UCSD-AML1 (cell line): ENCODE data around the gene SLC13A3.
"Not testable (repeated sequence)": the region's sequence is repeated elsewhere in the genome, so short reads cannot be mapped to it uniquely, and the experiment has no call there.

Experiments
- DNase-seq: peaks from one replicate; lab custom pipeline; 2025; ENCODE audit not compliant: unreplicated experiment; lab: John Stamatoyannopoulos, UW

Gene SLC13A3

GRCh38 chr20:46682063-46682821 is 31.0 kb upstream of the SLC13A3 start:
- no peak for DNase-seq

DNA sequence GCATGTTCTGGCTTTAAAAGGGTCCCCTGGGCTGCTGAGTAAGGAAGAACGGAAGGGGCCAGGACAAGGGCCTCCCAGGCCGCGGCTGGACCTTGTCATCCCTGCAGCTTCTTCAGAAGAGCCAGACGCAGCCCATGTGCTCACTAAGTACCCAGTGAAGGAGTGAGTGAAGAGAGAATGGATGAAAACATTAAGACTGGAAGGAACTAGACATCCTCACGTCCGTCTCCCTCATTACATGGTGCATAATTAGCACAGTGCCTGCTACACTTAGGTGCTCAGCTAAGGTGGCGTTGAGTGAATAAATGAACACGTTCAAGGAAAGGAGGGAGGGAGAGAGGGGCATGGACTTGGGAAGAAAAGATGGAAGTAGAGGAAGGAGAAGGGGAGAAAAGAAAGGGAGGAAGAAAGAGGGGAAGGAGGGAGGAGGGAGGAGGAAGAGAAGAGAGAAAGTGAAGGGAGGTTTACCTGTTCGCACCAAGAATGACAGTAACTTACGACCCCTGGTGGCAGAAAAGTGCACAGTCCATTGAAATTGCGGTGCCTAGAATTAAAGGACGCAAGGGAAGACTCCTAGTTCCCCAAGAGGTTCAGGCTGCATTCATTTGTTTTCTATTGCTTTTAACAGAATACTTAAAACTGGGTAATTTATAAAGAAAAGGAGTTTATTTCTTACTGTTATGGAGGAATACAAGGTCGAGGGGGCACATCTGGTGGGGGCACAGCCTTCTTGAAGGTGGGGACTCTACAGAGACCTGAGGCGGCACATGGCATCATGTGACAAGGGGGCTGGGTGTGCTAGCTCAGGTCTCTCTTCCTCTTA is 30.0 kb upstream of the SLC13A3 start:
- DNase-seq: peak; percentile 43

- DNase-seq: no peak
Measured at GRCh38 chr20:46680684-46681031, 29.4 kb upstream of the SLC13A3 start.

- no peak for DNase-seq
Measured at GRCh38 chr20:46678516-46678915, 27.3 kb upstream of the SLC13A3 start.

DNA sequence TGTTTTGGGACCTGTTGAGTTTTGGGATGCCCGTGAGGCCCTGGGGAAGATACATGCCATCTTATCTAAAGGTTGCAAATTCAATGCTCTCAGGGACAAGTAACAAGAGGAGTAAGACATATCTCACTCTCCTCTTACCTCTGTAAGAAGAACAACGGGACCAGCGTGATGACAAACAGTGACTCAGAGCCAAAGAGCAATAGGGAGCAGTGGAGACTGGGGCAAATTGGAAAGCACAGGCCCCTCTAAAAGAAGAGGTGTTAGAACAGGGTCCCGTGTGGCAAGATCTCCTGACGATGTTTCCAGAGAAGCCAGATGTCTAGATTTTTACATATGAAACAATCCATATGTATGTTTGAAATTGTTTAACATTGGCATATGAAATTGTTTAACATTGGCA is 26.3 kb upstream of the SLC13A3 start:
- DNase-seq: no peak

- not testable (repeated sequence) for DNase-seq
Measured at GRCh38 chr20:46676649-46677316, 25.5 kb upstream of the SLC13A3 start.

DNA sequence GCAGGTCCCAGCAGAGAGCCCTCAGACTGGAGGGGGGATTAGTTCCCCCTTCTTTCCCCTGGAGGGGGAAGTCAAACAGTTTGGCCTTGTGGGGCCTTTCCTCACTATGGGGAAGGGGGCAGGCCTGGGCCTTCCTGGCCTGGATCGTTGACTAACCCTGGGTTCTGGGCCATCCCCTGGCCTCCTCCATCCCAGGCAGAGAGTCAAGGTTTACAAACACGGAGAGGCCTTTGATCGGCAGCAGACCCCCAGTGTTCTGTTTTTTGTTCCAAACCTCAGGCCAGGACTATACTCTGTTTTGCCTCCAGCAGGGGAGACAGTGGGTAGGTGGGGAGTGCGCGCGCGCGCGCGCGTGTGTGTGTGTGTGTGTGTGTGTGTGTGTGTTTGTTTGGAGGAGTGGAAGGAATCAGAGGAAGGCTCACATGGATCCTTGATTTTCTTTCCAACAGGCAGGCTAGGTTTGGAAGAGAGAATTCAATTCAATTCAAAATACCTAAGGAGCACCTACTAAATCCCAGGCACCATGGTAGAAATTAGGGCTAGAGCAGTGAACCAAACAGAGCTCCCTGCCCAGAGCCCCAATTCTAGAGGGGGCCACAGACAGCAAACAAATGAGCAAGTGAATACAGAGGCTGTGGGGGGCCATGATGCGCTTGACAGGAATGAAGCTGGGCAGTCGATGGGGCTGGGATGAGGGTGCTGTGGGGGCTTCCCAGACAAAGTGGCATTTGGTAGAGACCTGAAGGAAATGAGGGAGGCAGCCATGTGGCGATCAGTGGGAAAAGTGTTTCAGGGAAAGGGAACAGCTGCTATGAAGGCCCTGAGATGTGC is 23.2 kb upstream of the SLC13A3 start:
- DNase-seq: no peak

DNA sequence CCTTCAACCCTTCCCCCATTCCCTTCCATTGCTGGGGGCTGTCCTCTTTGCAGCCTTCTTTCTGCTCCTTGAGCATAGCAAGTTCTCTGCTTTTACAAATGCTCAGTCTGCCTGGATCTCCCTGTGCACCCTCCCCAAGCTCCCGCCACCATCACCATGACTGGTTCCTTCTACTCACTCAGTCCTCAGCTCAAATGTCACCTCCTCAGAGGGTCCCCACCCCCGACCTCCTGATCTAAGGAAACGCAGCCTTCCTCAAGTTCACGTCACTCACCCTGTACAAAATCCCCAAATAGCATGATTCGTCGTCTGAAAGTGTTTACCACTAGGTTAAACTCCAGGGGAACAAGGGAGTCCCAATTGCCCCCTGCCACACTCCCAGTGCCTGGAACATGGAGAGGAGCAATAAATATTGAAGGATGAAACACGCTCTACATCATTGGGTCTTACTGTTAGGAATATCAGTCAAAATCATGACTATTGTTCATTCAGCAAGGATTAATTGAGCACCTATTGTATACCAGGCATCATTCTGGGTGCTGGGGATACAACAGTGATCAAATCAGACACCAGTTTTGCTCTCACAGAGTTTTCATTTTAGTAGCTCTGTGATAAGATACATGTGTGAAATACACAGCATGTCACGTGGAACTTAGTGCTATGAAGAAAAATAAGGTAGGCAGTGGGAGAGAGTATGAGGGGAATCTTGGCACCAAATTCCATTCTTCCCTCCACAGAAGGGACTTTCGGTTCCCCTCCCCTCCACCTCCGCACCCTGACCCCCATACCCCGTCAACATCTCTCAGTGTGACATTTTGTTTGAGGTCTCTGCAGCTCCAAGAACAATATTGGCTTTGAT is 22.4 kb upstream of the SLC13A3 start:
- DNase-seq: no peak

DNA sequence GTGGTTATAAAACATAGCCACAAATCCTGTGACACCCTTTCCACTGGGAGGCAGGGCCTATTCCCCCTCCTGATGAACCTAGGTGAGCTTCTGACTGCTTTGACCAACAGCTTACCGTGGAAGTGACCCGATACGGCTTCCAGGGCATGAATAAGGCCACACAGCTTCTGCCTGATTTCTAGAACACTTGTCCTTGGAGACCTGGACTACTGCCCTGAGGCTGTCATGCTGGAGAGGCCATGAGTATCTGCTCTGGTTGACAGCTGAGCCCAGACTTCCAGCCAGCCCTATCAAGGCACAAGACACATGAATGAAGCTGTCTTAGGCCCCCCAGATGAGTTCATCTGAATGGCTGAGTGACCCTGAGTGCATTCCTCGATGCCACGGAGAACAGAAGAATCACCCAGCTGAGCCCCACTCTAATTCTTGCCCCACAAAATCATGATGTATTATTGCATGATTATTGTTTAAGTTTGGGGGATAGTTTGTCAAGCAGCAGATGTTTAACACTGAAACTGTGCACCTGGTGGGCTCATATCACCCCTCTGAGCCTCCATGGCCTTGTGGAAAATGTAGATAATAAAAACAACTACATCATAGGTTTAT is 21.4 kb upstream of the SLC13A3 start:
- DNase-seq: no peak

- DNase-seq: no peak
Measured at GRCh38 chr20:46671866-46672542, 20.7 kb upstream of the SLC13A3 start.

DNA sequence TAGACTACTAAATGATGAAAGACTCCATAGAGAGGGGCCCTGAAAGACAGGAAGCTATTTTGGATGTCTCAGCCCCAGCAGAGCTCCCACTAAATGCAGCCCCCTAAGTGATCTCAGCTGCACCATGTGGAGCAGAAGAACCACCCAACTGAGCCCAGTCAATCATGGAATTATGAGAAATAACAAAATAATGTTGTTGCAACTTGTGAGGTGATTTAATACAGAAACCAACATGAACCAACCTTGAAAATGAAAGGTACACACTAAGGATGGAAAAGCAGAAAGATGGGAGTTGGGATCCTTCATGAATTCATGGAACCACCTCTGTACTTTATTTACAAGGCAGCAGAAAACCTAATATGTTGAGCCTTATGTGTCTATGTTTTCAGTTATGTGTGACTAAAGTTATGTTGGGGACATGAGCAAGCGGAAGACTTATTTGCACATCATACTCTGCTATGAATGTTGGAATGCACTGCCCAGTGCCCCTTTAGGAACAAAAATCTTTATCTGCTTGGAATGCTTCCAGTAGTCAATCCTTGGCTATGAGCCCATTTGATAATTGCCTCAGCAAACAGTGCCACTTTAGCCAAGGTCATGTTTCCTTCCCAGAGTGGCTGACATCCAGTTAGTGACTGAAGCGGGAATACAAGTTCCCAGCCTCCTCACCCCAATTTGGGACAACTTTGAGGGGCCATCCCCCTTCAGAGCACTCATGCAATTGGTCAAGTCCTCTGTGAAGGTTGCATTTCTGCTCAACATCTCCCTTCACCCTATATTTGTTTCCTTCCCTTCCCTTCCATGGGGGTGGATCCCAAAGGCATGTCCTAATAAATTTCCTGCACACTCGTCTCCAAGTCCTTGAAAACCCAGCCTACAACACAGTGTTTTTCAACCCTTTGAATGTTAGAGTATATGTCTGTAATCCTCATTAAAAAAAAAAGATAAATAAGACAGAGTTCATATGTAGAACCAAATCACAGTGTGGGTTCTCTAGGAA is 19.6 kb upstream of the SLC13A3 start:
- no peak for DNase-seq

GRCh38 chr20:46670228-46670584 is 18.9 kb upstream of the SLC13A3 start:
- no peak for DNase-seq

DNA sequence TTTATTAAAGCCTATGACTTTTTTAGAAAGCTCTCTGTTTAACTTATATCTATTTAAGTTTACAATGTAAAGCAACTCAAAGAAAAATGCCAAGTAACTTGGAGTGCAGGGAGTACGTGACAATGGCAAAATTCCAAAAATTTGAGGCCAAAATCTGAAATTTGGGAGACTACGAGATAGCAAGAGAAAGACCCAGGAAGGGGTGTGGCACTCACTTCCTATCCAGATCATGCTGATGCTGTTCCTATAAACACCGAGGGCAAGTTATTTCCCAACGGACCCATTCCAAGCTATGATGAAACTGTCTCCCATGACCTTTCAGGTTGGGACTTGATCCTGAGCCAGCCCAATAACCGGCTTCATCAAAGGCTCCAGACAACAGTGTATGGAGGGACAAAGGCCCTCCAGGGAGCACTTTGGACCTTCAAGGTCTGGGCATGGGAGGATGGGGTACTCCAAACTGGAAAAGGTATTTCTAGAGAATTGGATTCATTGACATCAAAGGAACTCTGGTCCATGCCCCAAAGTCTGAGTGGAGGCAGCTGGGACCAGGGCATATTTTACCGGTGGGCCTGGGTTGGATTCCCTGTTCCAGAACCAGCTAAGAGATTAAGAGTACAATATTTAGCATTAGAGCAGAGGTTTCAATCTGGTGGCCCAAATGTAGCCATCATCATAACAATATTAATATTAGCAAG is 15.7 kb upstream of the SLC13A3 start:
- no peak for DNase-seq

GRCh38 chr20:46666306-46666705 is 15.0 kb upstream of the SLC13A3 start:
- DNase-seq: no peak

GRCh38 chr20:46665602-46666001 is 14.3 kb upstream of the SLC13A3 start:
- no peak for DNase-seq

DNA sequence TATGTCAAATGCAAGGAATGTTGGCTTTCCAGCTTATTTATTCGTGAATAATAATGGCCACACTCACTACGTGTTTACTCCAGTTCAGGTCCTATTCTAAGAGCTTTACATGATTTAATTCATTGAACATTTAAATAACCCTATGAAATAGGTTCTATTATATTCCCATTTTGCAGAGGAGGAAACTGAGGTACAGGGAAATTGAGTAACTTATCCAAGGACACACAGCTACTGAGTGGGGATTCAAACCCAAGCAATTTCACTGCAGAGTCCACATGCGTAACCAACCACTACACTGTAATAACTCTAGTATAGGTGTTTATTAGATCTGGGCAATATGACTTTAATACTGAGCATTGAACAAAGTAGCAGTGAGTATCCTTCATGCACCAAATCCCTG is 12.3 kb upstream of the SLC13A3 start:
- no peak for DNase-seq

DNA sequence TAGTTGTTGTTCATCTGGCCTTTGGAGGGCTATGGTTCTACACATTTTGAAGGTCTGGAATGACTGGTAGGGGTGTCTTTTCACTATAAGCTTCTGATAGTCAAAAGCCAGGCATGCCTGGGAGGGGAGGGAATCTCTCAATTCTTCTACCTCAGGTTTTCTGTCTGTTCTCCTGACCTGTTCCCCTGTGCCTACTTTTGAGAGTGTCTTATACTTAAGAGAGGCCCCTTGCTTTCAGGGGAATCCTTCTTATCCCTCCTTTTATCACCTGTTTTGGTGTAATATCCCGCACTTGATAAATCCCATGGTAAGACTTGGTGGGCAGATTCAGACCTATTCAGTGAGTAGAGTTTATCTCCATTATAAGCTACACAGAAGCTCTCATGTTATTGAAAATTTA is 10.4 kb upstream of the SLC13A3 start:
- no peak for DNase-seq
